GM13976 (cell line): ENCODE measurements around the gene NXN.

Source experiments
- DNase-seq: peaks from one replicate; pipeline ENCODE4 v3.0.0; 2012; ENCODE audit warnings: low spot score
- in situ Hi-C: fragments of 300-500 bp; cut with MboI; formaldehyde crosslinking; loops from one replicate; pipeline ENCODE4 v1.12.0; 2022; ENCODE audit warnings: low sequenced_read_pairs, mixed read lengths, inconsistent platforms; ENCODE audit not compliant: unreplicated experiment
- TF ChIP-seq, protein P1 (sequence below): IDR thresholded peaks from 2 replicates; pipeline ENCODE4 v1.5.1; 2012; ENCODE audit warnings: borderline replicate concordance, mild to moderate bottlenecking; ENCODE audit not compliant: insufficient read depth; ENCODE audit errors: extremely low read depth, missing control alignments, control extremely low read depth

NXN gene

DNA sequence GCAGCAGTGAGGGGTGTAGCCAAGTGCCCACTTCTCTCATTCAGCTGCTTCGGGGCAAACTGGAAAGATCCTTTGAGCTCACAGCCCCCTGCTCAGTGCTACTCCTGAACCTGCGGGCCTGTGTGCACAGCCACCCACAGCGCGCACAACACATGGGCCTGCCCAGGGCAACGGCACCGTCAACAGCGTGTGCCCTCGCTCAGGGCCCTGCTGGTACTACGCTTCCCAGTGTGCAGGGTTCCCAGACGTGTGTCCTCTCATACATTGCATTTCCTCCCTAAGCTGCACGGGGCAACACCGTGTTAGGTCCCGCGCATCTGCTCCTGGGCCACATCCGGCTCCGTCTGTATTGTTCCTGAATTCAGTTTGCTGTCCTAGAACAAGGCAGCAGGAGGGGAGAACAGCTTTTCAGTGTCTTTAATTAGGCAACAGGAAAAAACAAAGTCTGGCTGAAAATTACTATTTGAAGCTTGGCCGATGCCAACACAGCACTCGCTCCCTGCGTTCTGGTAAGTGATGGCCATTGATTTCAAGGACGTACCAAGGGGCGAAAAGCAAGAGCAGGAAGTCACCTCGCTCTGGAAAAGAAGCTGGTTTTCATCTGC, 182.2 kb downstream of the NXN start:
- no peak for DNase-seq
- TF ChIP-seq, protein P1, sequence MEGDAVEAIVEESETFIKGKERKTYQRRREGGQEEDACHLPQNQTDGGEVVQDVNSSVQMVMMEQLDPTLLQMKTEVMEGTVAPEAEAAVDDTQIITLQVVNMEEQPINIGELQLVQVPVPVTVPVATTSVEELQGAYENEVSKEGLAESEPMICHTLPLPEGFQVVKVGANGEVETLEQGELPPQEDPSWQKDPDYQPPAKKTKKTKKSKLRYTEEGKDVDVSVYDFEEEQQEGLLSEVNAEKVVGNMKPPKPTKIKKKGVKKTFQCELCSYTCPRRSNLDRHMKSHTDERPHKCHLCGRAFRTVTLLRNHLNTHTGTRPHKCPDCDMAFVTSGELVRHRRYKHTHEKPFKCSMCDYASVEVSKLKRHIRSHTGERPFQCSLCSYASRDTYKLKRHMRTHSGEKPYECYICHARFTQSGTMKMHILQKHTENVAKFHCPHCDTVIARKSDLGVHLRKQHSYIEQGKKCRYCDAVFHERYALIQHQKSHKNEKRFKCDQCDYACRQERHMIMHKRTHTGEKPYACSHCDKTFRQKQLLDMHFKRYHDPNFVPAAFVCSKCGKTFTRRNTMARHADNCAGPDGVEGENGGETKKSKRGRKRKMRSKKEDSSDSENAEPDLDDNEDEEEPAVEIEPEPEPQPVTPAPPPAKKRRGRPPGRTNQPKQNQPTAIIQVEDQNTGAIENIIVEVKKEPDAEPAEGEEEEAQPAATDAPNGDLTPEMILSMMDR, result no peak
- in situ Hi-C loops, result loop anchor here (10.0 kb wide), 1 partner anchor 187 kb away; no protein-coding TSS in a partner anchor

DNA sequence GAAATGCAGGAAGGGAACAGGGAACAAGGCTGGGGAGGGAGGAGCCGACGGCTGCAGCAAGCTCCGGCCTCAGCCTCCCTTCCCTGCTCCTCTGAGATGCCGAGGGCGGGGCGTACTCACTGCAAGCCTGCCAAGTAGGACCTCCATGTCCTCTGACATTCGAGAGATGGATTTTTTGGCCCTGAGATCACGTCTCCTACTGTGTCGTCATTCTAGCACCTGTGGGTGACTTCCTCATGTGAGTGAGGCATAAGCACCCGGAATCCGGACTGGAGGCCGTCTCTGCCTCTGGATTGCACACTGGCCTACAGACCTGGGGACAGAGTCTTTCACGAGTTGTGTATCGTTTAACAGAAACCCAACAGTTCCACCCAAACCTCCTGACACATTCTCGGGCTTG, 183.0 kb downstream of the NXN start:
- in situ Hi-C loops, result loop anchor here (10.0 kb wide), 1 partner anchor 188 kb away; no protein-coding TSS in a partner anchor
- no peak for DNase-seq
- TF ChIP-seq, protein P1, result no peak

DNA sequence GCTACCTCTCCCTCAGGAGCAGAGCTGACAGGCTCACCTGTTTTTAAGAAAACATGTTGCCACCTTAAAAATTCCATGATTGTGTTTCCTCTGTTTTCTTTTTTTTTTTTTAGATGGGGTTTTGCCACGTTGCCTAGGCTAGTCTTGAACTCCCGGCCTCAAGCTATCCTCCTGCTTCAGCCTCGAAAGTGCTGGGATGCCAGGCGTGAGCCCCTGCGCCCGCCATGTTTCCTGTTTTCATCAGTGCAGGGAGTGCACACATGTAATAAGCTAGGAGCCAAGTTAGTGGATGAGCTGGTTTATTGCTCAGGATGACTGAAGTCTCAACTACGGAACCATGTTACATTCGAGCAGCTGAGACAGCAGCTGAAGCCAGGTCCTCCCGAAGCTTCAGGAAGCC, 183.9 kb downstream of the NXN start:
- TF ChIP-seq, protein P1, result no peak
- no peak for DNase-seq
- in situ Hi-C loops, result loop anchor here (10.0 kb wide), 1 partner anchor 189 kb away; no protein-coding TSS in a partner anchor

DNA sequence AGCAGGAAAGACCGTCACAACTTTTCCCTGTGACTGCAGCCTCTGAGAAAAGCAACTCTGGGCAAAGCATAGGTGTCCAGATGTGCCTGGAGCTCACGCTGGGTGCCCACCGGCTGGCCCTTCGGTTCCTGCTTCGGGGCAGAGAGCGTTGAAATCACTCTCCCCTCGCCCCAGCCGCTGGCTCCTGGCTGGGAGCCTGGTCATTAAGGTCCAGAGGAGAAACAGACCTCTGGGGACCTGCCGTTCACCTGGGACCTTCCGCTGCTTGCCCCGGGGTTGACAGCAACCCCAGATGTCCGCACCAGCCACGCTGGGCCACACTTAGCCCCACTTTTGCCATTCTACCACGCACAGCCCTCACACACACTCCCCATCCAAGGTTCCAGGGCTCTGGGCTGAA, 184.3 kb downstream of the NXN start:
- in situ Hi-C loops, result loop anchor here (10.0 kb wide), 1 partner anchor 190 kb away; no protein-coding TSS in a partner anchor
- TF ChIP-seq, protein P1, result no peak

DNA sequence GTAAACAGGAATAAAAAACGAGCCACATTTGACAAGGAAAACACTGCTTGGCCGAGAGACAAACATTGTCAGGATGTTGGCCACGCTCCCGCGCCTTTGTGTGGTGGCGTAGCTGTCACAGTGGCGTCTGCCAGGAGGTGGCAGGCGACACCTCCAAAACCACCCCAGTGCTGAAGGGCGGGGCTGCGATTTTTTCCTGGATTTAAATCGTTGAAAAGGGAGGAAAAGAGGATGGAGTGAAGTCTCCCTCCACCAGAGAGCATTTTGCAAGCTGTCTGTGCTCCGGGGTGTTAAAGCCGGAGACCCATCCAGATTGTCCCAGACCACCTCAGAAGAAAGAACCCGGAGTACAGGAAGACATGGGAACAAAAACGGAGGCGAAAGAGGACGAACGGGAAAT, 184.7 kb downstream of the NXN start:
- in situ Hi-C loops, result loop anchor here (10.0 kb wide), 1 partner anchor 190 kb away; no protein-coding TSS in a partner anchor
- DNase-seq, result peak; percentile 81

More for the DNA sequence above, 184.3 kb downstream of the NXN start:
- no peak for DNase-seq

DNA sequence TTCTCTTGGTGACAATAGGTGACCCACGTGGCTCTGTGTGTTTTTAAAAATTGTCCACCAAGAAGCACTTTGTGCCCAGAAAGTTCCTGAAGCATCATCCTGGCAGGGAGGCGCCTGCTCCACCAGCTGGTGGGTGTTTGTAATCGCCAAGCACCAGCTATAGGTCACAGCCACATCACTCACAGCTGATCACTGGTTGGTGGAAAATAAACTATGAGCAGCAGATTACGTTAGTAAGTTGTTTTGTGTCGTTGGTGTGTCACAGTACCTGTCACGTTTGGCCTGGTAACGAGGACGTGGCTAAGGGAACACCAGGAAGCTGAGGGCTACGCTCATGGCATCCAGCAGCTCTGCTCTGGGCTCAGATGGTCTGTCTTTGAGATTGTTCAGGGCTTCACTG, 187.3 kb downstream of the NXN start:
- DNase-seq, result no peak
- TF ChIP-seq, protein P1, result no peak
- in situ Hi-C loops, result loop anchor here (10.0 kb wide), 1 partner anchor 193 kb away; no protein-coding TSS in a partner anchor

More for the DNA sequence above, 184.7 kb downstream of the NXN start:
- TF ChIP-seq, protein P1, result peak; percentile 49
